Activated naive CD8-positive, alpha-beta T cell treated with anti-CD3 and anti-CD28 coated beads, Interleukin-2, amount 50 U/mL, for 16 hours (primary cell): ENCODE measurements around the gene ALX3.
A peak's percentile ranks its signal among the peaks of the same experiment; 100 is the strongest.

Source experiments
- DNase-seq: peaks from one replicate; pipeline ENCODE4 v3.0.0-alpha.2; 2020; ENCODE audit warnings: low read depth, low spot score

Gene ALX3

DNA sequence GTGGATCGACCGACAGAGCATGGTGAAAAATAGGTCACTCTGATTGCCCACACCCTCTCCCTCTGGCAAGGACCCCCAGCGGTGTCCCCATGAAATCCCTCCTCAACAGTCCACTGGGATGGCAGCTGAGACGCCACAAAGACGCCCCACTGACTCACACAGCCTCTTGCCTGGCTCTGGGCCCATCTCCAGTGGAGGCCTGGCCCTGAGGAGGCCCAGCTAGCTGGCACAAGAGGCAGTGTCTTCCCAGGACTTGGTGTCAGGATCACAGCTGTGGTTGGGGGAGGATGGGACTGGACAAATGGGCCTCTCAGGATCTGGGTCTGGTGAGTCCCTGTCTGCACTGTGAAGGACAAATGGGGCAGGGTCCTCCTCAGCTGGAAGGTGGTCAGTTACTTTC lies 4.6 kb downstream of the ALX3 start:
- no peak for DNase-seq

DNA sequence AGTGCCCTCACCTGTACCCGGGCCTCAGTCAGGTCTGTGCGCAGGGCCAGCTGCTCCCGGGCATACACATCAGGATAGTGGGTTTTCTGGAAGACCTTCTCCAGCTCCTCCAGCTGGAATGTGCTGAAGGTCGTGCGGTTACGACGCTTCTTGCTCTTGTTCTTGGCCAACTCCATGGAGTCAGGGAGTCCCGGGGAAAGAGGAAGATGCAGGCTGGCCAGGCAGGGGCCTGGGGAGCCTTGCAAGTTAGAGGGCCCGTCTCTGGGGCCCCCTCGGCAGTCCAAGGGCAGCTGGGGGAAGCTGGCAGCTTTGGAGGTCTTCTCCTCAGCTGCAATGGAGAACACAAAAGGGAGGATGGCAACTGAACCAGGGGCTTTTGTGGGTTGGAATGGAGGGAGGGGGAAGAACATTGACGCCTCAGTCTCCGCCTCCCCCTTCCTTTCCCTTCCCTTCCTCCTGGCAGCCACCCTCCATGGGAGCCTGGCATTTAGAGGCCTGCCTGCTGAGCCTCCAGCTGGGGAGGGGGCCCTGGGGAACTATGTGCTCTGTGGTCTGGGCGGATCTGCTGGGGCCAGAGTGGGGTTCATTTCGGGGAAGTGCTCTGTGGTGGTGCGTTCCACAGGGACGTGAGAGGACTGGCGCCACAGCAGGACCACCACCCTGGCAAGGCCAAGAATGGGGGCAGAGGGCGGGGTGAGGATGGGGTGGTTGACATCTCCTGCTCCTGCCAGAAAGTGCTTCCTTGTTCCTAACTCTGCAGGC lies 5.7 kb downstream of the ALX3 start:
- DNase-seq, result no peak

DNA sequence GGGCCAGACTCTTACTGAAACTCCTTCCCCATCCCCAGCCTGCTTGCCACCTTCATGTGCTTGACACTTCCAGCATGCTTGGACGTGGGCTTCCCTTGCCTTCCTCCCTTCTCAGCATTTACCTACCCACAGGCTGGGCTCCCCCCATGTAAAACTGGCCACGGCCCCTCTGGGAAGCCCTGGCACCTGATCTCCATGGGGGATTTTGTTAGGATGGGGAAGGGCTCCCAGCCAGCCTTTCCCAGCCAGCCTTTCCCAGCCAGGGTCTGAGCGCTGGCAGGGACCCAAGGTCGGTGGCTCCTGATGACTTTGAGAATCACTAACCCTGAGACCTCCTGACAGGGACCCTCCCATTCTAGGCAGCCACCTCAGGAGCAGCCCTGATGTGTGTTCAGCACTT lies 6.7 kb downstream of the ALX3 start:
- no peak for DNase-seq

DNA sequence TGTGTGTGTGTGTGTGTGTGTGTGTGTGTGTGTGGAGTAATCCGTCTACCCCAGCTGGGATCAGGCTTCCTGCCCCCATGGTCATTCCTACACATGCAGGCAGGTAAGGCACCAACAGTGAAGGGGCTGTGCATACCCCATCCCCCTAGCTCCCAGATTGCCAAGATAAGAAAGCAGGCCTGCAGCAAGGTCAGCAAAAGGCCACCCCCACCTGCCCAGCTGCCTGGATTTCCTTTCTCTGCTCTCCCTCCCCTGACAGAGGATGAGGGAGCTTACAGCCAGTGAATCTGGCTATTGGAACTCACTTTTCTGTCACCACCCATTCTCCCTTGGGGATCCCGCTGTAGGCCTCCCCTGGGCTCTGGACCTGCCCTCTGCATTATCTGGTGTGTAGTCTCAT lies 7.9 kb downstream of the ALX3 start:
- DNase-seq, result no peak

DNA sequence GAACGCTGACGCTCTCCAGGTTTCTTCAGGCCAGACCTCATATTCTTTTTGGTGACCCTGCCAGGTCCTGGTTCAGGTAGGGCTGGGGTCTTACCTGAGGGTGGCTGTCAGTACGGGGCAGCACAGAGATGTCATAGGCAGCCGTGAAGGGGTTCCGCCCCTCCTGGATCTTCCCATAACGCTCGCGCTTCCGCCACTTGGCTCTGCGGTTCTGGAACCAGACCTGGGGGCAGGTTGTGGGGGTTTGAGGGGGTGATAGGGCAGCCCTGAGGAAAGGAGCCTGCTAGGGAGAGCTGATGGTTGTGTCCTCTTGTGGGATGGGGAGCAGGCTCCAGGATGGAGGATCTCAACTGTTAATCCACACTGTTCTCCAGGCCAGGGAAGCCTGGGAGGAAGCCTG lies 9.1 kb downstream of the ALX3 start:
- DNase-seq, result no peak

DNA sequence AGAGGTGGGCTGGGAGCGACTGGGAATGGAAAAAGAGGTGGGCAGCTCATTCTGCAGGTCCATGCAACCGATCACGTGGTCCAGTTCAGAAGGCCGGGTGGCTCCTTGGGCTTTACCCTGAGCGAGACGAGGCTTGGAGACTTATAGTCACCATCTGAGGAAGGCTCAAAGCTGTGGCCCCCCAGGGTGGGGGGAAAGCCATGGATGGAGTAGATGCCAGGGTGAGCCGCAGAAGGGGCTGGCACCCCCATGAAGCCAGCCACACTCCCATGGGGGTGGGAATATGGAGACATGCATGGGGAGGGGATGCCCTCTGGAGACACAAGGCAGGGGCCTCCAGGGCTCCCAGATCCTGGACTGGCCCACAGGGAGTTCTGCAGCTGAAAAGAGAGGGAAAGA lies 9.8 kb downstream of the ALX3 start:
- no peak for DNase-seq

DNA sequence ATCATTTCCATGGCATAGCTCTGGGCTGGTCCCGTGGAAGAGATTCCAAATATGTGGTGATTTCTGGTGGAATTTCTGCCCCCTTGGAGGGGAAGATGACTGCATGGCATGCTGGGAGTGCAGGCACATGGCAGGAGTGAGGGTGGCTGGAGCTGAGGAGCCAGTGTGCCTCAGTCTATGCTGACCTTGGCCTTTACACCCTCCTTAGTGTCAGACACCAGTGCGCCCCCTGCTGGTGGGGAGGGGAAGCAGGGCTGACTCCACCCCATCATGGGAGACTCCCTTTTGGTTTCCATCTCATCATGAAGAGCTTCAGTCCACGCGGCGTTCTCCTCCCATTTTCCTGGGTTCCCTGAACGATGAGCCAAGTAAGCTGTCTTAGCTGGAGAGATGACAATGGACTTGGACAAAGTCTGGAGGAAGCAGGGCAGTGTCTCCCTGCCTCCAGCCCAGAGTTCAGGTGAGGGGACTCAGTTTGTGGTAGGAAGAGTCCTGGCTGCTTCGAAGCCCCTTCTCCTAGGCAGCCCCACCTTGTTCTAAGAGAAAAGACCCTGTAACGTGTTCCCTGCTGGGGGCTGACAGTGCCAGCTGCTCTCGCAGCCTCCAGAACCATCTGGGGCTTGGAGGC lies 10.3 kb downstream of the ALX3 start:
- DNase-seq, result peak; percentile 52

DNA sequence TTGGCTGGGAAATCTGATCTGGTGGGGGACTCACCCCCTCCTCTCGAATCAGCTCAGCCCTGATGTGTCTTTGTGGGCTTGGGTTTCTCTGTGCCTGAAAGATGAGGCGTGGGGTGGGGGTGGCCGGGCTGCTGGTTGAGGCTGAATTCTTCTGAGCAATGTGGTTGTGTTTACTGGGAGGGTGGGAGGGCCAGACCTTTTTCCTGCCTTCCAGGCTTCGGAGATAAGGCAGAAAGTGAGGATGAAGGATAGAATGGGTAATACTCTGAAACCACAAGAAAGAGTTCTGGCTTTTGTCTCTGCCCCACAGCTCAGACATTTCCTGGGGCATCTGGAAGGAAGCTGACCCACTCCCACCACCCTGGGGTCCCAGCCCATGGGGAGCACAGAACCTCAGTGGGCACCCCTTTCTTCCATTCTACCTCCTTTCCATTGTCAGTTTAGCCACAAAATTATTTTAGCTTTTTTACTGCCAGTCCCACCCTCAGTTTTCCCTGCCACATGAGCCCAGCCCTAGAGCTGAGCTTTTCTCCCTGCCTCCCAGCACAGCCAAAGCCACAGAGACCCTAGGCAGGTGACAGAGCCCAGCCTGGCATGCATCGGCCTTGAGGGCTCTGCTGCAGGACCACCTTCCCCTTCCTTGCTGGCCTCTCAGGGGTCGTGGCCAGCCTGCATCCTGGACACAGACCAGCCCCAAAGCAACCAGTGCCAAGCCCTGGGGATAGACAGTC lies 11.2 kb downstream of the ALX3 start:
- no peak for DNase-seq

DNA sequence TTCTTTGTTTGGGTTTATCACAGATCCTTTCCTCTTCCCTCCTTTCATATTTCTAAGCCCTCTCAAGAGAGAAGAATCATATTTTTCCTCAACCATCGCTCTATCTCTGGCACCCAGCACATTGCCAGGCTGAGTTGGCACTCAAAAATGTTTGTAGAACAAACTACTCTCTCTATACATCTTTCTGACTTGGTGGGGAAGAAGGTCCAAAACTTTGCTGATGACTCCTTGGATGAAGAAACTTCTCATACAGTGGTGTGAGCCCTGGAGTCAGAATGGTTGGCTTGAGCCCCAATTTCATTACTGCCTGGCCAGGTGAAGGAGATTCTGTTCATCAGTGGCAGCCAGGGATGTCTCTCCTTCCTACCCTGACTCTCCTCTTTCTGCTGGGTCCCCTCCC lies 11.9 kb downstream of the ALX3 start:
- DNase-seq, result no peak

DNA sequence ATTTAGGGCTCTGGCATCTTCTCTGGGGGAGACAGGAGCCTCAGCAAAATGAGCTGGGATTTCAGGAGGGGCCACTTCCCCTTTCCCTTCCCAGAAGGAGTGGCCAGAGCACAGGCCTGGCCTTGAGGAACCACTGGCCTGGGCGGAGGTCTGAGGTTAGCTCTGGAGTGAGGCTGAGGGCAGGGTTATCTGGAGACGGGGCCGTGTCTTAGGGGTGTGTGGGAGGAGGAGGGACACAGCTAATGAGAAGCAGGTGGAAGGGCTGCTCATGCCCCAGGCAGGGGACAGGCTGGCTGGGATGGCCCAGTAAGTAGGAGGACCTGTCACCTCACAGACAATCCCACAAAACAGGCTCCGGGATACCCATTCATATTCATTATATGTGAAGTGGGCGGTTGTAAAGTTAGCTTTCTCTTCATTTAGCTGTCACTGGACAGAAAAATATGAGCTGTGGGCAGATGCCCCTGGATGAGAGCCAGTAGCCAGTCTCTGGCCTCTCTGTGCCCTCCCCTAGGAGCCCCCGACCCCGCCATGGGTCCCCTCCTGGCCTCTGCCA lies 12.4 kb downstream of the ALX3 start:
- no peak for DNase-seq

DNA sequence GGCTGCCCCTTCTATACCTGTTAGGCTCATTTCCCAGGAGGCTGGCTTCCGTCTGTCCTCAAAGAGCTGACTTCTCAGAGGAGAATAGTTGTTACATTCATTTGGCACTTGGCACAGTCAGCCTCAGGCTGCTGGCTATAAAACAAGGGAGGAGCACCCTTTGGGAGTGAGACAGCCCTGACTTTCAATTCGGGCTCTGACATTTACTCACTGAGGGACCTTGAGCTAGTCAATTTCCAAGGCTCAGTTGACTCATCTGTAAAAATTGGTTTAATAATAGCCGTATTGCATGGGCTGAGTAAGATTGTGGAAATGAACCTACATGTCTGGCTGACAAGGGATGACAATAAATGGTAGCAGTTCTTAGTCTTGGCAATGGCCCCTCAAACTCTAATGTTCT lies 13.7 kb downstream of the ALX3 start:
- DNase-seq, result no peak

DNA sequence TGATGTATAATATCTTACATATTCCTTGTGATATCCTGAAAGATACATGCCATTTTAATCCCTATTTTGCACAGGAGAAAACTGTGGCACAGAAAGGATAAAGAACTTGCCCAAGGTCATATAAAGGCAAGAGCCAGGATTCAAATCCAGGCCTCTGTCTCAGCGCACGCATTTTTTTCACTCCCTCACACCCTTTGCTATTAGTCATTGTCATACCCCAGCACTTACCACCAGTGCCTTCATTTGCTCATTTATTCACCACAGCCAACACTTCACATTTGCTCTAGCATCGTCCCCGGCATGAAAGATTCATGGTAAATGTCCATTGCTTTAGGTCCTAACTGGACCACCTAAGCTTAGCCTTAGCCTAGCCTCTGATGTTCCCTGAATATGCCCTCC lies 14.2 kb downstream of the ALX3 start:
- DNase-seq, result no peak

DNA sequence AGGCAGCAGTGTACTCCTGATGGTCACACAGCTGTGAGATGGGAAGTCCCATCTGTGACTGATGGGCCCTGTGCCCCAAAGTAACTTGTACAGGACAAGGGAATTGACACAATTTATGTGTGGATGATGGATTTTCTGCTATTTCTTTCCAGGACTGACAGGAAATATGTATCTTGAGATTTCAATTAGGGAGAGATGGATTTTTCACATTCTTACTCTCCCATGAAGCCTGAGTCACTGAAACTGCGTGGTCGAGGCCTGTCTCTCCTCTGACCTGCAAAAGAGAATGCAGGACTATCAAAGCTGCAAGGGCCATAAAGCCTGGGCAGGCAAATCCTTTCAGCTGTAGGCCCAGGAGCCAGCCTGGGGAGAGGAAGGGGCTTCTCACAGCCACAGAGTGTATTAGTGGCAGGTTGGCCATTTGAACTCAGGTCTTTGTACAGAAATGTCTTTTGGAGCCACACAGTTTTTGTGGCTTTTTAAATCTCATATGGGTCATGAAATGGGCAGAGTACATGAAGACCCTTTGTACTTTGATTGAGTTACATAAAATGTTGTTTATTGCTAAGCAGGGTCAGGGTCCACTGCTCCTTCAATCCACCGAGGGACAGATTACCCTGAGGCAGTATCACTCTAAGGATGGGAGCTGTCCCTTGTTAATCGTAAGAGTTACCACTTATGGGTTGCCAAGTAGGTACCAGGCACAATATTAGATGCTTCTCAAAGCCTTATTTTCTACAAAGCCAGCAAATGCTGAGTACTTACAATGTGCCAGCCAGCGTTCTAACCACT lies 14.8 kb downstream of the ALX3 start:
- DNase-seq, result no peak

DNA sequence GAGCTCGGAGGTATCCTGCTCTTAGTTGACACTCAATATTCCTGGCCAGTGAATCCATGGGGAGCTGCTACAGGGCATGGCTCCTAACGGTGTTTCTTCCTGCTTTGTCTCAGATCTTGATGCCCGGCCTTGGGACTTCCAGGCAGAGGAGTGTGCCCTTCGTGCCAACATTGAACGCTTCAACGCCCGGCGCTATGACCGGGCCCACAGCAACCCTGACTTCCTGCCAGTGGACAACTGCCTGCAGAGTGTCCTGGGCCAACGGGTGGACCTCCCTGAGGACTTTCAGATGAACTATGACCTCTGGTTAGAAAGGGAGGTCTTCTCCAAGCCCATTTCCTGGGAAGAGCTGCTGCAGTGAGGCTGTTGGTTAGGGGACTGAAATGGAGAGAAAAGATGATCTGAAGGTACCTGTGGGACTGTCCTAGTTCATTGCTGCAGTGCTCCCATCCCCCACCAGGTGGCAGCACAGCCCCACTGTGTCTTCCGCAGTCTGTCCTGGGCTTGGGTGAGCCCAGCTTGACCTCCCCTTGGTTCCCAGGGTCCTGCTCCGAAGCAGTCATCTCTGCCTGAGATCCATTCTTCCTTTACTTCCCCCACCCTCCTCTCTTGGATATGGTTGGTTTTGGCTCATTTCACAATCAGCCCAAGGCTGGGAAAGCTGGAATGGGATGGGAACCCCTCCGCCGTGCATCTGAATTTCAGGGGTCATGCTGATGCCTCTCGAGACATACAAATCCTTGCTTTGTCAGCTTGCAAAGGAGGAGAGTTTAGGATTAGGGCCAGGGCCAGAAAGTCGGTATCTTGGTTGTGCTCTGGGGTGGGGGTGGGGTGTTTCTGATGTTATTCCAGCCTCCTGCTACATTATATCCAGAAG lies 16.7 kb downstream of the ALX3 start:
- DNase-seq, result peak; percentile 47

DNA sequence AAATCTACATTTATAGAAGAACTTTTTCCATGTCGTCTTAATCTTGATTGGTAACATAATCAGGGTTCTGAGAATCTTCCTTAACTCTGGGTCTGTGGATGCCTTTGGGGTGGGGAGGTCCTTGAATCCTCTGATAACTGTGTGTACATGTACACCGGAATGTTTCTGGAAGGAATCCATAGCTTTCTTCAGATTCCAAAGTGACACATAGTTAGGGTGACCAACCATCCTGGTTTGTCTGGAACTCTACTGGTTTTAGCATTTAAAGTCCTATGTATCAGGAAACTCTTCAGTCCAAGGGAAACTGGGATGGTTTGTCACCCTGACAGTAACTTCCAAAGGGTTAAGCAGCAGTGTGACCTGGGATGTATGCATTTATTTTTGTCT lies 19.2 kb downstream of the ALX3 start:
- DNase-seq, result no peak

DNA sequence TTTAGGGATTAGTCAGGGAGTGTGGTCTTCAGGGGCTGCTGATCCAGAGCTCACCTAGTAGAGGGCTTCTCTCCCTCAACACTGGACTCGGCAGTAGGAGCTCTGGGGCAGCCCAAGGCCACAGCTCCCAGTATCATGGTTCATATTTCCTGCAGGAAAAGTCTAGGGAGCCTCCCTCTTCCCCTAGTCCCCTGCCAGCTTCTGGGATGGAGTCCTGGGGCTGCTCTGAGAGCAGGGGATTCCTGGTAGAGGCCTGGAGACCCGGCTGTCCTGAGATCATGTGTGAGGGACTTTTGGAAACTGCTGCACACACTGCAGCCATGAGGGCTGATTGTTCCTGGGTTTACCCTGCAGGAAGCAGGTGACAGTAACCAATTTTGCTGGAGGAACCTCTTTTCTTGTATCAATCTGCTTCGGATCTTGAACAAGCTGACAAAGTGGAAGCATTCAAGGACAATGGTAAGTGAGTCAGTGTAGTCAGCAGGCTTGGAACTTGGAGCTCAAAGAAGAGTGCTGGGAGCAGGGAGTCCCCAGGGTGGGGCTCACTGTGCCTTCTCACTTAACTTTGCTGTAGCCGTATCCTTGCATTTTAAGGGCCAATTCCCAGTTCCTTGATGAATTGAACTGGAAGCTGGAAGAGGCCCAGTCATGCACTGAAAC lies 19.7 kb downstream of the ALX3 start:
- no peak for DNase-seq

DNA sequence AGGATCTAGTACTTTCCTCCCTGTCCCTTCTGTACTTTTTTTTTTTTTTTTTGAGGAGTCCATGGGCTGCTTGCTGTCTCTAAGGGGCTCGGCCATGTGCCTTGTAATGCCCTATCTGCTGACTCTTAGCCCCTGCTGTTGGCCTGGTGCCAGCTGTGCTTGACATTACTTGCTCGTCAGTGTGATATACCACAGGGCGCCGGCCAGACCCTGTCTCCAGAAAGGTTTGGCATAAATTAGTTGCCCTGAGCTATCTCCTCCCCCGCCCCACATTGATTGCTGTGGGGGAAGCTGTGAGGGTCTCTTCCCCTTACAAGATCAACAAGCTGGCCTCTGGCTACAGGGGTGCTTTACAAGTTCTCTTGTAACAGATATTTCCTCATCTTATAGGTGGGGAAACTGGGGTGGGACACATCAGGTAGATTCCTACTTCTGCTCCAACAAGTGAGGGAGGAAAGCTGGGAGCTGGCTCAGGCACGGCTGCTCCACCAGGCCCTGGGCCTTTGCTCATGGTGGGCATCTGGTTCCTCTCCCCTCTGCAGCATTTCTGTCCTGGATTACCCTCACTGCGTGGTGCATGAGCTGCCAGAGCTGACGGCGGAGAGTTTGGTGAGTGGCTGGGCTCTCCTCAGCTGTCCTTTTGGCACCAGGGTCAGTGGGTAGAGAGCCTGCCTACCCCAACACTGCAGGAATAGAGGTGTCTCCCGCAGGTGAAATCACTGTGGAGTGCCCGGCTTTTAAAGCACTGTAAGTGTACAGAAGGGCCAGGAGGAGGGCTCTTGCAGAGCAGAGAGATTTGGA lies 20.5 kb downstream of the ALX3 start:
- no peak for DNase-seq

DNA sequence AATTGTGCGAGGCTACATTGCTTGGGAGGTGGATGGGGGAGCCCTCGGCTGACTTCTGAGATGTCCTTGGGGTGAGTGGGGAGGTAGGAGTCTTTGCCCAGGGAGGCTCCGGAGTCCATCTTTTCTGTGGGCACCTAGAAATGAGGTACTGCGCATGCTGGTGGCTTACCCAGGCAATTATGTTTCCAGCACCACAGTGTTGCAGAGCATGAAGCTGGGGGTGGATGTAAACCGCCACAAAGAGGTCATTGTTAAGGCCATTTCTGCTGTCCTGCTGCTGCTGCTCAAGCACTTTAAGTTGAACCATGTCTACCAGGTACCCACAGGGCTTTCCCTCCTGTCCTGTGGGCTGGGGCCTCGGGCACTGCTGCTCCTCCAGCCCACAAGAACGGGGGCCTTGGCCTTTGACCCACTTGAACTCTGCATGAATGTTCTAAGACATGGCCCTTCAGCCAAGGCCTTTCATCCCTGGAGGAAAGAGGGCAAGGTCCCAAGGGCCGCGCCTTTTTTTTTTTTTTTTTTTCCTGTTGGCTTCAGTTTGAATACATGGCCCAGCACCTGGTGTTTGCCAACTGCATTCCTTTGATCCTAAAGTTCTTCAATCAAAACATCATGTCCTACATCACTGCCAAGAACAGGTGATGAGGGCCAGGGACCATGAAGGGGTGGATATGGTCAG lies 21.4 kb downstream of the ALX3 start:
- no peak for DNase-seq

DNA sequence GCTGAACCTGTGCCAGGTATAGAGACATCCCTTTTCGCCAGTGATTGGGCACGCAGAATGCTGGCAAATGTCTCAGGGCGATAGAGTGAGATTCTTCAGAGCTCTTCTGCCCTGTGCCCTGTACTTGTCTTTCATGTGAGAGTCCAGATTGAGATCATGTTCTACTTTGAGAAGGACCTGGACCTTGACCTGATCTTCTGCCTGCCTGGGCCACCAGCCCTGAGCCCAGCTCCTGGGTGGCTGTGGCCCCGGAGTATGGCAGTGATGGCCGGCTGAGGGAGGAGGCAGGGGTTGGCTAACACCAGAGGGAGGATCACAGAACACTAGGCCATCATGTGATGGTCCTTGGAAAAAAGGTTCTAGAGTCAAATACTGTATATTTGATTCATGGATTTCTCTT lies 22.2 kb downstream of the ALX3 start:
- DNase-seq, result no peak
